ENCODE measurements around the gene IGFBP6.

IGFBP6 gene

GRCh38 chr12:53115891-53116648 lies 18.6 kb downstream of the IGFBP6 start:
- DNase-seq (ENCODE audit: low read depth in 3 of 3, low spot score in 1 of 3), result no peak

- DNase-seq (ENCODE audit: low read depth in 3 of 3, low spot score in 1 of 3), result no peak
Measured at GRCh38 chr12:53118751-53119300, 21.4 kb downstream of the IGFBP6 start.

GRCh38 chr12:53120685-53121525 lies 23.4 kb downstream of the IGFBP6 start:
- DNase-seq (ENCODE audit: low read depth in 3 of 3, low spot score in 1 of 3), result no peak

- DNase-seq (ENCODE audit: low read depth in 3 of 3, low spot score in 1 of 3), result no peak
Measured at GRCh38 chr12:53122961-53123468, 25.5 kb downstream of the IGFBP6 start.

- DNase-seq (ENCODE audit: low read depth in 3 of 3, low spot score in 1 of 3), result no peak
Measured at GRCh38 chr12:53123578-53124351, 26.3 kb downstream of the IGFBP6 start.

- DNase-seq (ENCODE audit: low read depth in 3 of 3, low spot score in 1 of 3), result no peak
Measured at GRCh38 chr12:53124352-53124723, 26.9 kb downstream of the IGFBP6 start.

GRCh38 chr12:53127169-53127568 lies 29.7 kb downstream of the IGFBP6 start:
- no peak for DNase-seq (ENCODE audit: low read depth in 3 of 3, low spot score in 1 of 3)

- DNase-seq (ENCODE audit: low read depth in 3 of 3, low spot score in 1 of 3), result no peak
Measured at GRCh38 chr12:53128780-53129569, 31.5 kb downstream of the IGFBP6 start.

- no peak for DNase-seq (ENCODE audit: low read depth in 3 of 3, low spot score in 1 of 3)
Measured at GRCh38 chr12:53131844-53132243, 34.4 kb downstream of the IGFBP6 start.

- DNase-seq (ENCODE audit: low read depth in 3 of 3, low spot score in 1 of 3), result no peak
Measured at GRCh38 chr12:53133722-53134121, 36.3 kb downstream of the IGFBP6 start.

GRCh38 chr12:53143355-53143754 lies 45.9 kb downstream of the IGFBP6 start:
- DNase-seq (ENCODE audit: low read depth in 3 of 3, low spot score in 1 of 3), result no peak

GRCh38 chr12:53145383-53146260 lies 48.2 kb downstream of the IGFBP6 start:
- DNase-seq (ENCODE audit: low read depth in 3 of 3, low spot score in 1 of 3), result no peak

GRCh38 chr12:53147181-53147580 lies 49.7 kb downstream of the IGFBP6 start:
- no peak for DNase-seq (ENCODE audit: low read depth in 3 of 3, low spot score in 1 of 3)

GRCh38 chr12:53147653-53148052 lies 50.2 kb downstream of the IGFBP6 start:
- DNase-seq (ENCODE audit: low read depth in 3 of 3, low spot score in 1 of 3), result no peak

GRCh38 chr12:53151039-53151438 lies 53.6 kb downstream of the IGFBP6 start:
- no peak for DNase-seq (ENCODE audit: low read depth in 3 of 3, low spot score in 1 of 3)

Data from stimulated activated CD4-positive, alpha-beta T cell treated with anti-CD3 and anti-CD28 coated beads, TNF-alpha, amount 100 ng/mL, for 1 hour (primary cell).